IPS-15b (cell line): Measurements from ENCODE around the gene KRTAP4-2.
"Not testable (repeated sequence)": the region's sequence is repeated elsewhere in the genome, so short reads cannot be mapped to it uniquely, and the experiment has no call there.

Source experiments
- H3K27me3 ChIP-seq: one replicate; pipeline ENCODE4 v1.6.1; 2013; ENCODE audit warnings: low read length; ENCODE audit not compliant: control insufficient read depth, insufficient read depth
- H3K36me3 ChIP-seq: one replicate; pipeline ENCODE4 v1.6.1; 2013; ENCODE audit warnings: low read length; ENCODE audit not compliant: control insufficient read depth, insufficient read depth
- H3K4me1 ChIP-seq: one replicate; pipeline ENCODE4 v1.6.1; 2013; ENCODE audit warnings: mild to moderate bottlenecking, low read length; ENCODE audit not compliant: control insufficient read depth, insufficient read depth
- H3K4me3 ChIP-seq: one replicate; pipeline ENCODE4 v1.5.1; 2013; ENCODE audit warnings: low read depth, low read length
- H3K9ac ChIP-seq: one replicate; pipeline ENCODE4 v1.6.1; 2013; ENCODE audit warnings: low read depth, mild to moderate bottlenecking, low read length
- H3K9me3 ChIP-seq: one replicate; pipeline ENCODE4 v1.6.1; 2013; ENCODE audit warnings: mild to moderate bottlenecking, low read length; ENCODE audit not compliant: control insufficient read depth, insufficient read depth

Gene KRTAP4-2

GRCh38 chr17:41186872-41187271 is 8.9 kb upstream of the KRTAP4-2 start:
- no peaks in the 10 kb centered on the region for H3K9me3 ChIP-seq
- no peaks in the 10 kb centered on the region for H3K36me3 ChIP-seq
- no peak overlapping the region for H3K4me3 ChIP-seq
- H3K27me3 ChIP-seq, result no peaks in the 10 kb centered on the region
- H3K9ac ChIP-seq, result no peak overlapping the region
- H3K4me1 ChIP-seq, result no peaks in the 10 kb centered on the region

GRCh38 chr17:41185001-41185400 is 7.0 kb upstream of the KRTAP4-2 start:
- Histone ChIP-seq H3K9me3 (no peaks in the 10 kb centered on the region), H3K9ac (no peak overlapping the region), H3K36me3 (no peaks in the 10 kb centered on the region), H3K4me1 (no peaks in the 10 kb centered on the region), H3K27me3 (no peaks in the 10 kb centered on the region), H3K4me3 (no peak overlapping the region)

- no peaks in the 10 kb centered on the region for H3K4me1 ChIP-seq
- H3K9me3 ChIP-seq, result no peaks in the 10 kb centered on the region
- no peak within 1 kb of the TSS for H3K4me3 ChIP-seq
- no peaks in the 10 kb centered on the region for H3K27me3 ChIP-seq
- no peaks in the 10 kb centered on the region for H3K36me3 ChIP-seq
- H3K9ac ChIP-seq, result no peak within 1 kb of the TSS
Measured at GRCh38 chr17:41184480-41184961, 6.5 kb upstream of the KRTAP4-2 start, which contains the start of gene KRTAP4-1. TSS of gene KRTAP4-1 (minus strand) at chr17:41184911. CDS start at chr17:41184854, 57 bp downstream.

- Histone ChIP-seq H3K9ac (no peak overlapping the region), H3K9me3 (no peaks in the 10 kb centered on the region), H3K27me3 (no peaks in the 10 kb centered on the region), H3K36me3 (no peaks in the 10 kb centered on the region), H3K4me1 (no peaks in the 10 kb centered on the region), H3K4me3 (no peak overlapping the region)
Measured at GRCh38 chr17:41178843-41179616, 1.0 kb upstream of the KRTAP4-2 start.

- no peak overlapping the region for H3K9ac ChIP-seq
- no peaks in the 10 kb centered on the region for H3K36me3 ChIP-seq
- H3K4me1 ChIP-seq, result no peaks in the 10 kb centered on the region
- no peaks in the 10 kb centered on the region for H3K27me3 ChIP-seq
- no peak overlapping the region for H3K4me3 ChIP-seq
- H3K9me3 ChIP-seq, result no peaks in the 10 kb centered on the region
Measured at GRCh38 chr17:41178341-41178740, 320 bp upstream of the KRTAP4-2 start.

GRCh38 chr17:41176744-41177387 is 1.2 kb downstream of the KRTAP4-2 start:
- H3K9ac ChIP-seq, result no peak overlapping the region
- H3K27me3 ChIP-seq, result no peaks in the 10 kb centered on the region
- H3K9me3 ChIP-seq, result no peaks in the 10 kb centered on the region
- no peaks in the 10 kb centered on the region for H3K36me3 ChIP-seq
- no peaks in the 10 kb centered on the region for H3K4me1 ChIP-seq
- no peak overlapping the region for H3K4me3 ChIP-seq

- Histone ChIP-seq H3K27me3 (no peaks in the 10 kb centered on the region), H3K9me3 (no peaks in the 10 kb centered on the region), H3K4me1 (no peaks in the 10 kb centered on the region), H3K36me3 (no peaks in the 10 kb centered on the region), H3K4me3 (no peak overlapping the region), H3K9ac (no peak overlapping the region)
Measured at GRCh38 chr17:41171886-41172285, 6.1 kb downstream of the KRTAP4-2 start.

- Histone ChIP-seq H3K36me3 (no peaks in the 10 kb centered on the region), H3K4me1 (no peaks in the 10 kb centered on the region), H3K27me3 (no peaks in the 10 kb centered on the region), H3K4me3 (no peak within 1 kb of the TSS), H3K9ac (no peak within 1 kb of the TSS), H3K9me3 (no peaks in the 10 kb centered on the region)
Measured at GRCh38 chr17:41168121-41168520, 9.9 kb downstream of the KRTAP4-2 start, which contains the start of gene KRTAP4-3. TSS of gene KRTAP4-3 (minus strand) at chr17:41168221. CDS start at chr17:41168172, 49 bp downstream.

- Histone ChIP-seq H3K9ac (no peak overlapping the region), H3K36me3 (no peaks in the 10 kb centered on the region), H3K4me1 (no peaks in the 10 kb centered on the region), H3K4me3 (no peak overlapping the region), H3K27me3 (no peaks in the 10 kb centered on the region), H3K9me3 (no peaks in the 10 kb centered on the region)
Measured at GRCh38 chr17:41167561-41167960, 10.5 kb downstream of the KRTAP4-2 start.

GRCh38 chr17:41163828-41164227 is 14.2 kb downstream of the KRTAP4-2 start:
- Histone ChIP-seq H3K9me3 (no peaks in the 10 kb centered on the region), H3K9ac (no peak overlapping the region), H3K4me3 (no peak overlapping the region), H3K4me1 (no peaks in the 10 kb centered on the region), H3K36me3 (no peaks in the 10 kb centered on the region), H3K27me3 (no peaks in the 10 kb centered on the region)

GRCh38 chr17:41160648-41161047 is 17.4 kb downstream of the KRTAP4-2 start, which contains the start of gene KRTAP4-4:
TSS of gene KRTAP4-4 (minus strand) at chr17:41160748. CDS start at chr17:41160691, 57 bp downstream.
- H3K4me3 ChIP-seq, result no peak within 1 kb of the TSS
- no peak within 1 kb of the TSS for H3K9ac ChIP-seq
- H3K4me1 ChIP-seq, result no peaks in the 10 kb centered on the region
- no peaks in the 10 kb centered on the region for H3K27me3 ChIP-seq
- H3K36me3 ChIP-seq, result no peaks in the 10 kb centered on the region
- H3K9me3 ChIP-seq, result no peaks in the 10 kb centered on the region

GRCh38 chr17:41160190-41160589 is 17.8 kb downstream of the KRTAP4-2 start:
- not testable (repeated sequence) for H3K27me3 ChIP-seq, H3K9me3 ChIP-seq, H3K4me1 ChIP-seq, H3K36me3 ChIP-seq, H3K4me3 ChIP-seq, H3K9ac ChIP-seq
